Esophagus squamous epithelium (tissue), 5 donors: Measurements from ENCODE around the gene CTSL. TPM values are rescaled to one million over a fixed set of nuclear protein-coding genes. Genes with fewer than 3 reads are reported as not detected.

Experiments
- DNase-seq: peaks from one replicate; lab custom pipeline; 2025; lab: John Stamatoyannopoulos, UW
- H3K27ac ChIP-seq, 4 donors: fragments of 200-600 bp; sonication (generic); one replicate each; pipeline ENCODE4 v1.5.1; 2016 to 2019; ENCODE audit warnings: mild to moderate bottlenecking in 1 of 4
- H3K27me3 ChIP-seq, 4 donors: fragments of 200-600 bp; sonication (generic); 1 replicate in 3 of 4; 2 replicates in 1 of 4; pipeline versions ENCODE4 v1.5.1 to v1.6.0; 2017 to 2021; ENCODE audit warnings: antibody characterized with exemption in 1 of 4
- H3K36me3 ChIP-seq, 3 donors: fragments of 200-600 bp; sonication (generic); one replicate each; pipeline ENCODE4 v1.5.1; 2016 to 2019
- H3K4me1 ChIP-seq, 3 donors: fragments of 200-600 bp; sonication (generic); one replicate each; pipeline ENCODE4 v1.5.1; 2017 to 2019
- H3K4me3 ChIP-seq, 4 donors: fragments of 200-600 bp; sonication (generic); 1 replicate in 3 of 4; 2 replicates in 1 of 4; pipeline ENCODE4 v1.5.1; 2016 to 2019; ENCODE audit warnings: mild to moderate bottlenecking in 2 of 4, moderate library complexity in 1 of 4
- H3K9me3 ChIP-seq, 3 donors: fragments of 200-600 bp; sonication (generic); one replicate each; pipeline ENCODE4 v1.5.1; 2016 to 2019
- CTCF ChIP-seq, 6 experiments: fragments of 450-650 bp in 4 of 6; fragments of 200-600 bp in 2 of 6; sonication (generic) in 2 of 6; IDR thresholded peaks; one replicate each; pipeline ENCODE4 v1.5.1; 2016 to 2019; ENCODE audit warnings: antibody characterized with exemption in 6 of 6, mild to moderate bottlenecking in 4 of 6, moderate library complexity in 4 of 6
- POLR2A ChIP-seq, 4 donors: fragments of 450-650 bp; IDR thresholded peaks; one replicate each; pipeline ENCODE4 v1.6.1; 2017; ENCODE audit warnings: antibody characterized with exemption in 4 of 4, mild to moderate bottlenecking in 4 of 4, moderate library complexity in 3 of 4
- WGBS, 2 donors: methylation state at CpG; one replicate each; pipeline ENCODE4 v1.1.5; 2018; 5-methylcytosine and 5-hydroxymethylcytosine counted together
- intact Hi-C: fragments of 100-400 bp; cut with DNase I; formaldehyde crosslinking; loops from one replicate; pipeline ENCODE4 v1.15.0; 2022
- total RNA-seq, 4 donors: library from RNA; depleted of rRNA; stranded (reverse); fragments of >200 nt; gene quantifications; one replicate each; pipeline ENCODE4 v1.1.0, GENCODE V29; 2016
- donor health status: DM: yes; HTN: yes; CAD: no.

Gene CTSL
- total RNA-seq, 4 donors from 2014 or later = 7.6 to 64.2 (median 42.4) TPM

DNA sequence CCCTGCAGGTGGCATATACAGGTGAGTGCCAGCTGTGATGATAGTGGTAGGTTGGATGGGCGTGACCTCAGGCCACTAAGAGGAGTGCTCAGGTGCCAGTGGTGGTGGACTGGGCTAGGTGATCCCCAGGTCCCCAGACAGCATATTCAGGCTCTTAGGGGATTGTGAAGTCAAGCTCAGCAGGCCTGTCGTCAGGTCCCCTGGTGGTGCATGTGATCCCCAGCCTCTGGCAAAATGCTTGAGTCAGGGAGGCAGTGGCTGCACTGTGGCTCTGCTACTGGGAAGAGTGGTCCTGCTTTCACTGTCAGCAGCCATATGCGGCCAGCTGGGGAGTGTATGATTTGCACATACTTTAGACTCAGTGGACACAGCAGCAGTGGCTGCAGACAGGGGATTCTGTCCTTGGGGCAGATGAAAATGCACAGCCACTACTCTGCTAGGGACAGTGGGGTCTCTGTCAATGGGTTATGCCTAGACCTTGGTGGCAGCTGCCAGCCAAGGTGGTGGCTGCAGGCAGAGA is 31.6 kb upstream of the CTSL start:
- no peaks in the 10 kb centered on the region for H3K9me3 ChIP-seq
- peaks cover 0 to 10% (median 5%) of the 10 kb centered on the region in 3 donors for H3K36me3 ChIP-seq
- no peaks in the 10 kb centered on the region for H3K27me3 ChIP-seq
- intact Hi-C loops = no loop called here
- TF ChIP-seq POLR2A (IDR thresholded peaks at IDR 0.05) (no peak), CTCF (IDR thresholded peaks at IDR 0.05) (no peak)
- no peak for DNase-seq
- WGBS, 2 donors = 88% methylated on average over 3 of the region's 3 CpGs; no CpG with 5 or more reads in 1 of the 2 donors
- no peaks in the 10 kb centered on the region for H3K4me1 ChIP-seq
- H3K27ac ChIP-seq = no peak overlapping the region
- H3K4me3 ChIP-seq = no peak overlapping the region

- H3K36me3 ChIP-seq = peaks cover 0 to 10% (median 5%) of the 10 kb centered on the region in 3 donors
Observed at GRCh38 chr9:87695523-87695922, 30.4 kb upstream of the CTSL start.

GRCh38 chr9:87696641-87697040 is 29.3 kb upstream of the CTSL start:
- DNase-seq = no peak
- peaks cover 0 to 10% (median 5%) of the 10 kb centered on the region in 3 donors for H3K36me3 ChIP-seq
- TF ChIP-seq CTCF (IDR thresholded peaks at IDR 0.05) (no peak), POLR2A (IDR thresholded peaks at IDR 0.05) (no peak)
- no peak overlapping the region for H3K4me3 ChIP-seq
- no peak overlapping the region for H3K27ac ChIP-seq
- H3K4me1 ChIP-seq = no peaks in the 10 kb centered on the region
- intact Hi-C loops = no loop called here
- WGBS, 2 donors = 86 to 93% methylated on average over 7 of the region's 7 CpGs
- H3K27me3 ChIP-seq = no peaks in the 10 kb centered on the region
- H3K9me3 ChIP-seq = no peaks in the 10 kb centered on the region

More at GRCh38 chr9:87695523-87695922, 30.4 kb upstream of the CTSL start:
- no peaks in the 10 kb centered on the region for H3K9me3 ChIP-seq
- no peak overlapping the region for H3K27ac ChIP-seq
- H3K4me1 ChIP-seq = no peaks in the 10 kb centered on the region
- intact Hi-C loops = no loop called here
- no peak overlapping the region for H3K4me3 ChIP-seq
- TF ChIP-seq POLR2A (IDR thresholded peaks at IDR 0.05) (no peak), CTCF (IDR thresholded peaks at IDR 0.05) (no peak)
- H3K27me3 ChIP-seq = no peaks in the 10 kb centered on the region
- WGBS, 2 donors = 38 to 63% methylated on average over 1 of the region's 1 CpG
- DNase-seq = no peak

GRCh38 chr9:87698069-87698809 is 27.7 kb upstream of the CTSL start:
- Histone ChIP-seq H3K27ac (no peak overlapping the region), H3K4me3 (no peak overlapping the region), H3K4me1 (no peaks in the 10 kb centered on the region), H3K36me3 (peaks cover 0 to 14% (median 5%) of the 10 kb centered on the region in 3 donors), H3K9me3 (no peaks in the 10 kb centered on the region), H3K27me3 (no peaks in the 10 kb centered on the region)
- TF ChIP-seq POLR2A (IDR thresholded peaks at IDR 0.05) (no peak), CTCF (IDR thresholded peaks at IDR 0.05) (no peak)
- no peak for DNase-seq
- intact Hi-C loops = no loop called here
- WGBS, 2 donors = 85 to 90% methylated on average over 7 to 8 of the region's 14 CpGs

GRCh38 chr9:87699835-87700234 is 26.1 kb upstream of the CTSL start:
- WGBS, 2 donors = 84 to 89% methylated on average over 3 to 4 of the region's 4 CpGs
- peaks cover 0 to 20% (median 5%) of the 10 kb centered on the region in 3 donors for H3K36me3 ChIP-seq

More at GRCh38 chr9:87699835-87700234, 26.1 kb upstream of the CTSL start:
- TF ChIP-seq CTCF (IDR thresholded peaks at IDR 0.05) (no peak), POLR2A (IDR thresholded peaks at IDR 0.05) (no peak)
- H3K27me3 ChIP-seq = no peaks in the 10 kb centered on the region
- no peaks in the 10 kb centered on the region for H3K9me3 ChIP-seq
- no peak for DNase-seq
- no peak overlapping the region for H3K27ac ChIP-seq
- H3K4me3 ChIP-seq = no peak overlapping the region
- intact Hi-C loops = no loop called here
- H3K4me1 ChIP-seq = no peaks in the 10 kb centered on the region
